ENCODE data around the gene EEF2. TPM values are rescaled to one million over a fixed set of nuclear protein-coding genes. Genes with fewer than 3 reads are reported as not detected.

EEF2 gene
- total RNA-seq, 1 donor from 2014 or later, result 1,892 TPM

DNA sequence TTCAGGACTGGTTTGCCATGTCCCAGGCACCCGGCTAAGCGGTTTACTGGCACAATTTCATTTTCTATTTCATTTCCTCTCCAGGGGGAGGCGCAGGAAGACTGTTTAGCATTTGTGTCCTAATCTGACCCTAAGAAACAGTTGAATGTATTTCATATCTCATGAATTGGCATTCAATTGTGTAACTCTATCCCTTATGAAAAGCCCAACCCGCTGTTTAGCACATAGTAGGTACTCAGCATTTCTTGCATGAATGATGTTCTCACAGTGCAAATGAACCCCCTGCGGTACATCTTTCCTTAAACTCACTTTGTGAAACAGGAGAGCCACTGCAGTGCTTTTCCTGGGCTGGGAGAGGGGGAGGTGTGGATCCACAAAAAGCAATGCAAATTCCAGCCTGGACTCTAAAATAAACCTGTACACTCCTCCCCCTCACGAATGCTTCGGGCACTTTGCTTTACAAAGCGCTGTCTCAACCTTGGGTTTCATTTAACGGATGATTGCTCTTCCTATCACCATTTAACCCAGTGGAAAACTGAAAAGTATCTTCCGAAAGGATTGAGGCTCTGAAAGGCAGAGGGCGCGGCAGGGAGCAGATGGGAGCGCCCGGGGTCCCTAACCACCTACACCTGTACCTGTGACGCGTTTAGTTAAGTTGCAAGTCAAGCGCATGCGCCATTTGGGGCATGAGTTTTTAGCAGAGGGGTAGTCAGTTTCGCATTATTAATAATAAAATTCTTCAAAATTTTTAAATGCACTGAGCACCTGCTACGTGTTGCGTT is 1.2 kb upstream of the EEF2 start:
- peak; percentile 59 to 72 for DNase-seq (ENCODE audit: low read depth in 2 of 2)

DNA sequence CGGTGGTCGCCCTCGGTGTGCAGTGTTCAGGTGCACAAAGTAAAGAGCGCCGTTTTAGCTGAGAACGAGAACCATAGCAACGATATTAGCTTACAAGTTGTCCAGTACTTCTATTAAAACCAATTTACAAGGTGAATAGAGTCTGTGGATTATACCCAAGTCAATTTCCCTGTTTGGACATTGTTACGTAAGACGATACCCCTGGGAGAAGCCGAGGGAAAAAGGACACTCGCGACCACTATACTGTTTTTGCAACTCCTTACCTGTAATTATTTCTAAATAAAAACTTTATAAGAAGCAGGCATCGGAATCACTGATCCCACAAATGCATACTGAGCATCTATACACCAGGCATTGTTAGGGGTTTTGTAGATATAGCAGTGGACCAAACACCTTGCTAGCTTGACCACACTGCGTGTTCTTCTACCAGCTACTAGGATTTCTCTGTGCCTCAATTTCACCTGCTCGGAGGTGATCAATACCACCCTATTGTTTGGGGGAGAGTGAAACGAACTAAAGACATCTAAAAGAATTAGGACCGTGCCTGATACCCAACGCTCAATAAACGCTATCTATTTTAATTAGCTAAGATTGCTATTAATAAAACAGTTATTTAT is 488 bp upstream of the EEF2 start:
- DNase-seq (ENCODE audit: low read depth in 2 of 2), result no peak

DNA sequence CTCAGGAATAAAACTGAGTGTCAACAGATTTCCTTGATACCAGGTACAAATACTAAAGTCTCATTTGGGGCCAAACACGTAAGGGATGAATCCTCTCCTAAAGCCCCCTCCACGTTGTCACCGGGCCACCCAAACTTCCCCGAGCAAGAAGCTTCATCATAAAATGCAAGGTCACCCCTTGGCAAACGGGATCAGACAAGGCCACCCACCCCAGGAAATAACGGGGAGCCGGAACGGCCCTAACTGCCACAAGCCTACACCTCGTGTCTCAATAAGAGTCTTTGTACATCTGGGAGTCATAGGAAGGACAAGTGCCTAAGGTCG is 717 bp downstream of the EEF2 start:
- no peak for DNase-seq (ENCODE audit: low read depth in 2 of 2)

DNA sequence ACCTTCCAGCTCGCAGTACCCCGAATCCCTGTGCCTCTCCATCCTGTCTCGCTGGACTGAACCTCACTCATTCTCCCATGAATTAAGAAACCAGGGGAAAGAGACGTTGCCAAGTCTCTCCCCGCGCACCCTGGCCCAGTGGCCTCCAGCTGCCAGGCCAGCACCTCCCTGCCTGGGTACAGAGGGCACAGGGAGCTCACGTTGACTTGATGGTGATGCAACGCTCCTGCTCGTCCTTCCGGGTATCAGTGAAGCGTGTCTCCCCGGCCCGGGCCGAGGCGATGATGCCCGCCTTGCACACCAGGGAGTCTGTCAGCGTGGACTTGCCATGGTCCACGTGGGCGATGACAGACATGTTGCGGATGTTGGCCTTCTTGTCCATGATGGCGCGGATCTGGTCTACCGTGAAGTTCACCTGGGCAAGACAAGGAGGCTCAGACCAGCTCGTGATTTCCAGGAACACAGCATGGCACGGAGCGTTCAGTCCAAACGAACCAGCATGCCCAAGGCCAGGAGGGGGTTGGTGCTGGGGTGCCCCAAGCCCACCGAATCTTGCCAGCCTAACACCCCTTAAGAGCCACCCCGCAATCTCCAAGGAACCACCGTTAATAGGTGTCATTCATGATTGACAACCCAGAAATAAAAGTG is 1.2 kb downstream of the EEF2 start:
- peak in 1 of 2 donors; percentile 40 for DNase-seq (ENCODE audit: low read depth in 2 of 2)

DNA sequence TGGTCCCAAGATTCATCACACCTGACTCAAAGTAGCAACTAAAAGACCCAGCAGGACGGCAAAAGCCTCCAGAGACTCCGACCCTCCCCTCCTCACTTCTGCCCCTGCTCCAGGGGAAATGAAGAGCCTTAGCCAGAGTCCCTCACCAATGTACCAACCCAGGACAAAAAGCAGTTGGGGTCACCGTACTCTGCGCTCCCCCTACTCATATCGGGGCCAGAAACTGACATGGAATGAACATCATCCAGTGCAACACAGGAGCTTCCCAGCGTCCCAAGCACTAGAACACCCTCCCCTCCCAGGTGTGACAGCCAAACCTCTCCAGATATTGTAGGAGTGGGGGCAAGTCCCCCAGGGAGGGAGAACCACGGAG is 1.7 kb downstream of the EEF2 start:
- DNase-seq (ENCODE audit: low read depth in 2 of 2), result no peak

DNA sequence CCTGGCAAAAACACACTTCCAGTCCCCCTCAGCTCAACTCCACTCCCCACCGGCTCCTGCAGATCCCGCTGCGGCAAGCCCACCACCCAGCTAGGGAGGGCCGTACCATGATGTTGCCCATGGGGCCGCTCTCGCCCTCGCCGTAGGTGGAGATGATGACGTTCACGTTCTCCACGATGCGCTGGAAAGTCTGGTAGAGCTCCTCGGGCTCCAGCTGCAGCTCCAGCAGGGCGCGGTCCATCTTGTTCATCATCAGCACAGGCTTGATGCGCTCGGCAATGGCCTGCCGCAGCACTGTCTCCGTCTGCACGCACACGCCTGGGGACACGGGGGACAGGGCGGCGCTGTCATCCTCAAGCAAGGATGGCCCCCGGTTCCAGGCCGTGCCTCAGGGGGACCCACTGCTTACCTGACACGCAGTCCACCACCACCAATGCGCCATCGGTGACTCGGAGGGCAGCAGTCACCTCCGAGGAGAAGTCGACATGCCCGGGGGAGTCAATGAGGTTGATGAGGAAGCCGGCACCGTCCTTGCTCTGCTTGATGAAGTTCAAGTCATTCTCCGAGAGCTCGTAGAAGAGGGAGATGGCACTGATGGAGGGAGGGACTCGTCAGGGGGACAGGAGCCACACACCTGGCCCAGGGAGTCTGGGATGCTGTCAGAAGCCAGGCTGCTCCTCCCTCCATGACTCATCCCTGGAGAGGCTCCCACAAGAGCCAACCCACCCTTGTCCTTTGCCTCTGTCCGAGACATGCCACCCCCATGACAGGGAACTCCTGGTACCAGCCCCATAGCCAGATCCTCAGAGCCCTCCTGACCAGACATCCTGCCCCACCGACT is 2.3 kb downstream of the EEF2 start:
- peak in 1 of 2 donors; percentile 36 for DNase-seq (ENCODE audit: low read depth in 2 of 2)

DNA sequence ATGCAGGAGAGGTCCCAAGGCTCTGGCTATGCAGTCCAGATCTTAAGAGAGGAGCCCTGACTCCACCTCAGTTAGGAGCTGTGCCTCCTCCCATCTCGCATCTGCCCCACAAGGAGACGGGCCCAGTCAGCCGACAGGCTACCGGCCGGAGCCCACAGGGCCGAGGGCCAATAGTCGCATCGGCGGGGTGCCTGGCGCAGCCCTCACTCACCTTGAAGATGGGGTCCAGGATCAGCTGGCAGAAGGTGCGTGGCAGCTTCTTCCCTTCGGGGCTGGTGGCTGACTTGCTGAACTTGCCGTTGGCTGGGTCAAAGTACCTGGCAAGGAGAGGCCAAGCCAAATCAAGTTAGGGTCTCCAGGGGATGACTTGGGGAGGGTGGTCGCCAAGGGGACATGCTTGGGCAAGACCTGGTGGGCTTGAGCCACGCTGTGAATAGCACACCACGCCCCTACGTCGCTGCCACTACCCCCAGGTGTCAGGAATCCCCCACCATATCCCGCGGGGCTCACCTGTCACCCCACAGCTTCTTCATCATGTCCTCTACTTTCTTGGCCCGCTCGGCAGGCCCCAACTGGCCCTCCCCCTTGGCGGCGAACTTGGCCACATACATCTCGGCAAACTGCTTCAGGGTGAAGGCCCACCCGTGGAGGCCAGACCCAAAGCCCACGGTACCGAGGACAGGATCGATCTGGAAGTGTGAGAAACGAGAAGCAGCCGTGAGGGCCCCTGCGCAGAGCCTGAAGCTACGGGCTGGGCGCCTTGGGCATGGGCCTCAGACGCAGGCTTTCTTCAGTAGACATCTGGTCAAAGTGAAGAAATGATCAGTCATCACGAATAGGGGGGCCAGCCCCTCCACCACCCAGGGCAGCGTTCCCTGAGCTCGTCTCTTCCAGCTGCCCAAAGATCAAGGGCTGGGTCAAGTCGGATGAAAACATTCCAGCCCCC is 3.3 kb downstream of the EEF2 start:
- DNase-seq (ENCODE audit: low read depth in 2 of 2), result no peak

DNA sequence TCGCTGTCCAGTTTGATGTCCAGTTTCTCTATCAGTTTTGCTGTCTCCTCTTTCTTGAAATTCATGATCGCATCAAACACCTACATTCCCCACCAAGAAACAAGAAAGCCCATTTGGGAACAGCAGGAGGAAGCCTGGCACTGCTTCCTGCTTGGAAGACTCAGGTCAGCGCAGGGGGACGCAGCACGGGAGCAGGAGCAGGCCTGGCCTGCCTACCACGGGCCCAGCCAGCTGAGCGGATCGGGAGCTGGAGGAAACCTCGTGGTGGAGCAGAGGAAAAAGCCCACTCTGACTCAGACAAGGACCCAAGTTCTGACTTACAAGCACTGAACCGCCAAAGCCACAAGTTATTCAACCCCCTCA is 3.9 kb downstream of the EEF2 start:
- no peak for DNase-seq (ENCODE audit: low read depth in 2 of 2)

DNA sequence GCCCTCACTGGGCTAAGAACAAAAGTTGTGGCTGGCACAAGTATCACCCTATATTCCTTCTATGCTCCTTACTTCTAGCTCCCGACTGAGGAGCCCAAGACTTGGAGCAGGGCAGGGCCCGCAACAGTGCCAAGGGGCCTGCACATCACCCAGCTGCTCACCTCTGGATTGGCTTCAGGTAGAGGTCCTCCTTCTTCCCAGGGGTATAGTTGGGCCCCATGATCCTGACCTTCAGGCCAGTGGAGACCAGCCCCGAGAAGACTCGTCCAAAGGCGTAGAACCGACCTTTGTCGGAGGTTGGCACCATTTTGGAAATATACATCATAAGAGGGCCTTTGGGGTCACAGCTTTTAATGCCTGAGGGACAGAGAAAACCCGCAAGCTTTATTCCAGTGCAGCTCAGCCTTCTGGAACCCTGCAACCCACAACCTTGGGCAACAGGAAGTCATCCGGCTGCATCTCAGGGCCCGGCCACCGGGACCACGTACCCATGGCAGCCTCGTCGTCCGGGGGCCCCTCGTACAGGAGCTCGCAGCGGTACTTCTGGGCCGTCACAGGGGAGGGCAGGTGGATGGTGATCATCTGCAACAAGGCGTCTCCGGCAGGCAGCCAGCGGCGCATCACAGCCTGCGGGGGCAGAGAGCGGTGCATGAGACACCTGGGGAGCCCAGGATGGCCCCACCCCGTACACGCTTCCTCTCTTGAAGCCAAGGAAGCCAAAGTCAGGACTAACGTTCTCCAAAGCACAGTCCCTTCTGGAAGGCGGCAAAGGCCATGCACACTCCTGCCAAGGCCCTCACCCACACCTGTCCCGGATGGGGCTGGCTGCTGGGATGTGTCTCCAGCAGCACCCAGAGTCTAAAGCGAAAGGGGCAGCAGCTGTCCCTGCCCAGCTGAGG is 4.7 kb downstream of the EEF2 start:
- no peak for DNase-seq (ENCODE audit: low read depth in 2 of 2)

DNA sequence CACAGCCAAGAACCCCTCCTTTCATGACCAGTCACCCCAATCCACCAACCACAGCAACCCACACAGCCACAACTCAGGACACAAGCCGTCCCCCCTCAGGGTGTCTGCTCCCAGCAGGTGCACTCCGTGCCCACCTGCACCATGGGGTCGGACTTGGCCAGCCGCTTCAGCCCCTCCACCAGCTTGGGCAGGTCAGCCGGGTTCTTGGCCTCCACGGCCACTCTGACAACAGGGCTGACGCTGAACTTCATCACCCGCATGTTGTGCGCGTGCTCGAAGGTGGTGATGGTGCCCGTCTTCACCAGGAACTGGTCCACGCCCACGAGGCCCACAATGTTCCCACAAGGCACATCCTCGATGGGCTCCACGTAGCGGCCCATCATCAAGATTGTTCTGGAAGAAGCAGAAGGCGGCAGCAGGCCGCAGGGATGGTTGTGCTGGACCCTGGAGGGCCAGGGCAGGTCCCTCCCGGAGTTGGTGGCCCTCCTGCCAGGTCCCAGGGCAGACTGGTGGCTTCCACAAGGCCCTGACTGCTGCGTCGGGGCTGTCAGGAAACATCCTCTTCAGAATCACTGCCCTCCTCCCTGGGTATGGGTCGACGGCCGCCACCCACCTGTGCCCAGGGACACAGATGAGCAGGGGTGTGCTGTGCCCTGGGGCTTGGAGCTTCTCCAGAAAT is 5.5 kb downstream of the EEF2 start:
- peak in 1 of 2 donors; percentile 2 for DNase-seq (ENCODE audit: low read depth in 2 of 2)

DNA sequence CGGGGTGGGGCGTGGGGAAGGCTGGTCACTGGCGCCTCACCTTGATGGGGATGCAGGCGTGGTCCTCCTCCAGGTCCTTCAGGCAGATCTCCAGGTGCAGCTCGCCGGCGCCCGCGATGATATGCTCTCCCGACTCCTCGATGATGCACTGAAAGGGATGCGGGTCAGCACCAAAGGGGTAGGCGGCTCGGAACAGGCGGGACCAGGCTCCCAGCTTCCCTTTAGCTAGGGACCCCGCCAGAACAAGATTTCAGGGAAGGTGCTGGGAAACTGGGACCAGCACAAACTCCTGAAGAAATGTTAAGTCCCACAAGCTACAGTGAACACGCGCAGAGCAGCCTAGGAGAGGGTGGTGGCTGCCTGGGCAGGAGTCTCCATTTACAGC is 6.0 kb downstream of the EEF2 start:
- DNase-seq (ENCODE audit: low read depth in 2 of 2), result no peak

DNA sequence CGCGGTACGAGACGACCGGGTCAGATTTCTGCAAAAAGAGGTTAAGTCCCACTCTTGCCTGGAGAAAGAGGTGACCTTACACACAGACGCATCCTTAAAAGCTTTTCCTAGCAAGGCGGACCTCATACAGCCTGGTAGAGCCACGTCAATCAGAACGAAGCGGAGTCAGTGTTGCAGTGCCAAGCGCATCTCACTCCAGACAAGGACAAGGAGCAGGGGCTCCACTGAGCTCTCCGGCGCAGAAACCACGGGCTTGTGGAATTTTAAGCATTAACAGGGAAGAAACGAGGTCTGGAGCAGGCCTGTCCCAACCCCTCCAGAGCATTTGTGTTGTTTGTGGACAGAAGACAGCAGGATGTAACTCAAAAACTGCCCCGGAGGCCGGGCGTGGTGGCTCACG is 7.1 kb downstream of the EEF2 start:
- no peak for DNase-seq (ENCODE audit: low read depth in 2 of 2)

DNA sequence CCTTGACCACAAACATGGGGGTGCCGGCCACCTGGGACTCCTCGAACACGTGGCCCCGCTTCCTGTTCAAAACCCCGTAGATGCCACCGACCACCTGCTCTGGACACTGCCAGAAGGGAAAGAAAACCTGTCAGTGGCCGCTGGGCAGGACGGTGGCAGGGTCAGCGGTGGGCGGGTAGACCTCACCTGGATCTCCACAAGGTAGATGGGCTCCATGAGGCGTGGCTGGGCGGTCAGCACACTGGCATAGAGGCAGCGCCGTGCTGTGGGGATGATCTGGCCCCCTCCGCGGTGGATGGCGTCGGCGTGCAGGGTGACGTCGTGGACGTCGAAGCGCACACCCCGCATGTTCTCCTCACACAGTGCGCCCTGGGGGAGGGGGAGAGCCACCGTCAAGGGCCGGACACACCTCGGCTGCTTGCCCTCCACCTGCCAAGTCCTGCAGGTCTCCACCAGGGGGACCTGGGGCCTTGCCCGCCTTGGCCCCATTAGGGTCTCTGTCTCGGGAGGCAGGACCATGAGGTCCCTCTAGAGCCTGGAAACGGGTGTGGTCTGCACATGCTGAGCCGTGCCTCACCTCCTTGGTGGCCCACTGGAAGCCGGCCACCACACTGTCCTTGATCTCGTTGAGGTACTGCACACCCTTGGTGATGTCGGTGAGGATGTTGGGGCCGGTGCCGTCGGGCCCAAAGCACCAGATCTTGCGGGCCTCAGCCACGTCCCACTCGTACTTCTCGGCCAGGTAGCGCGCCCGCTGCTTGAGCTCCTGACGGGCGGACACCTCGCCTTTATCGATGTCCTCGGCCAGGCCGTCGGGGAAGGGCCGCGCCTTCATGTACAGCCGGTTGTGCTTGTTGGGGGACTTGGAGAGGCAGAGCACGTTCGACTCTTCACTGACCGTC is 7.8 kb downstream of the EEF2 start:
- no peak for DNase-seq (ENCODE audit: low read depth in 2 of 2)

DNA sequence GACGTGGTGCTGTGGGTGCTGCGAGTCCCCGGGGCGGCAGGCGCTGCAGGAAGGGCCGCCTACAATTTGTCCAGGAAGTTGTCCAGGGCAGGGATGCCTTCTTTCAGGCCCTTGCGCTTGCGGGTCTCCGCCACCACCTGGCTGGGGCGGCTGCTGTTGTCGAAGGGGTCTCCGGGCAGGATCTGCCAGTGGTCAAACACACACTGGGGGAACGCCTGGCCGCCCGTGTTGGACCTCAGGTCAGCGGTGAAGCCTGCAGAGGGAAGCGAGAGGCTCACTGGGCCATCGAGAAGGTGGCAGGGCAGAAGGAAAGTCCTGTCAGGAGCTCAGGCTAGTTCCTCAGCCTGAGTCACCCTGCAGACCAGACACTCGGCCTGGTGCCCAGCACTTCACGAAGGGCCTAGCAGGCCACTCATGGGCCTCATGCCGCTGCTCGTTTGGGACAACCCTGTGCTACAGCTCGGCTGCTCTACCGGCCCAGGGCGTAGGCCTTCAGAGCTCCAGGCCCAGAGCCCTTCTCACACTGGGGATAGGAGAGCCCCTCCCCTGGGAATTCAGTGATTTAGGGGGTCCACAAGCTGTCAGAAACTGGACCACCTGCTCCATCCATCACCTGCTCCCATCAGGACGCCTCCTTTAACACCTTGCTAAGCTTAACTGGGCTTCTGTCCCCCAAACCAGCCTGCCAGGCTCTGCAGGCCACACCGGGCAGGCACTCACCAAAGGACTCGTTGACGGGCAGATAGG is 8.6 kb downstream of the EEF2 start:
- DNase-seq (ENCODE audit: low read depth in 2 of 2), result peak in 1 of 2 donors; percentile 1

DNA sequence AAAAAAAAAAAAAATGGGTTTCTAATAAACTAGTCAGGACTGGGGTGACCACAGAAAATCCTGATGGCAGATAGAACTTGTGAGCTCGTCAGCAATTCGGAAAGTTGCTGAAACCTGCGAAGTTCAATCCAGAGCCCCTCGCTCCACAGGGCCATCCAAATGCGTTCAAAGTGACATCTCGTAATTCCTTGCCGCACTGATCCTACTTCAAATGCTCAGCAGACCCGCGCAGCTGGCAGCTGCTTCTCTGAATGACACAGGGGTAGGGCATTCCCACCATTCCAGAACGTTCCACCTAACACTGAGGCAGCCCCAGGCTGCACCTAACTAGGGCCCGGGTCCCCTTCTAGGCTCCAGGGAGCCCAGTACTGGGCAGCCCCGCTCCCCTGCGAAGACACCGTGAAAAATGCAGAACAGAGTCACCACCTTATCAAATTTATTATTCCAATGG is 9.6 kb downstream of the EEF2 start:
- peak in 1 of 2 donors; percentile 3 for DNase-seq (ENCODE audit: low read depth in 2 of 2)

DNA sequence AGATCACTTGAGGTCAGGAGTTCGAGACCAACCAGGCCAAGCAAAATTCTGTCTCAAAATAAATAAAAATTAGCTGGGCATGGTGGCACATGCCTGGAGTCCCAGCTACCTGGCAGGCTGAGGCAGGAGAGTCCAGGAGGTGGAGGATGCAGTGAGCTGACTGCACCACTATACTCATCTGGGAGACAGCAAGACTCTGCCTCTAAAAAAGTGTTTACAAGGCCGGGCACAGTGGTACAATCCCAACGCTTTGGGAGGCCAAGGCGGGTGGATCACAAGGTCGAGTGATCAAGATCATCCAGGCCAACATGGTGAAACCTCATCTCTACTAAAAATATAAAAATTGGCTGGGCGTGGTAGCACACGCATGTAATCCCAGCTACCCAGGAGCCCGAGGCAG is 10.1 kb downstream of the EEF2 start:
- DNase-seq (ENCODE audit: low read depth in 2 of 2), result no peak

DNA sequence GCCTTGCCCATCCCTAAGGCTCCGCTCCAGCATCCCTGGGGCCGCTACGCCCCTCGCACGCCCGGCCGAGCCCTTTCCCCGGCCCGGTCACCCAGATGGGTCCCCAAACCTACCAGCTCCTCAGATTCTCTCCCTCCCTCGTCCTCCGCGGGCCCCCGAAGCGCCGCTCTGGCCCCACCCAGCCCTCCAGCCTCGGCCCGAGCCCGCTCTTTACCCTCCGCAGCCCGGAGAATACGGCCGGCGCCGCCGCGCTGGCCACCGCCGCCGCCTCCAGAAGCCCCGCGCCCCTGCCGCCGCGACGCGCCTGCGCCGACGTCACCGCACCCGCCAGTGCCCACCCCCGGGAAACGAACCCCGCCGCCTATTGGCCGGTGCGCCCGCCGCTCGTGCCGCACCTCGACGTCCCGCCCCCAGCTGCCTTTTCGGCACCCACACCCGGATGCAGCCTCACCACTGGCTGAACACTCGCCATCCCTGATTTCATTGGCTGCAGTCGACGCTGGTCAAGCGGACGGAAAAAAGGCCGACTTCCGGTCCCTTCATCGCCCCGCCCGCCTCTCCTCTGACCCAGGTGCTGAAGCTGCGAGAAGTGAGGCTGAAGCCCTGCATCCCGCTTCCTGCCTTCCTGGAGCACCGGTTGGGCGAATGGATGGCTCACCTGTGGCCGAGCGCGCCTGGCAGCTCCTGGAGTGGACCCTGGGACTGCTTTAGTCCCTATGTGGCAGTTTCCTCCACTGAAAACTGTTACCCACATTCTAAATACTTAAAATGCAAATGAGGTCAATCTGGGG is 14.3 kb downstream of the EEF2 start, which contains the start of gene DAPK3:
TSS of gene DAPK3 (minus strand) at position 292 of the 791 bp plus-strand sequence. CDS start 1,364 bp downstream, outside the sequence.
- peak; percentile 96 to 98 for DNase-seq (ENCODE audit: low read depth in 2 of 2)

Measured in dermis microvascular lymphatic vessel endothelial cell (primary cell).